ENCODE results near the gene ZNF521.

GRCh38 chr18:25058521-25058920, 293.4 kb downstream of the ZNF521 start:
- TF ChIP-seq CTCF (conservative IDR thresholded peaks at IDR 0.05; ENCODE audit: low read depth in 2 of 2) (no peak), ETS1 (IDR thresholded peaks at IDR 0.05) (no peak), ZNF462 (CRISPR knock-in tag; IDR thresholded peaks at IDR 0.05) (no peak), POLR2AphosphoS5 (IDR thresholded peaks at IDR 0.05; ENCODE audit: low read depth) (no peak), EZH2phosphoT487 (IDR thresholded peaks at IDR 0.05; ENCODE audit: unreplicated experiment) (no peak), EZH2 (IDR thresholded peaks at IDR 0.05; ENCODE audit: low read depth, unreplicated experiment) (no peak), REST (IDR thresholded peaks at IDR 0.05; ENCODE audit: unreplicated experiment) (no peak), JUNB (IDR thresholded peaks at IDR 0.05; ENCODE audit: unreplicated experiment) (no peak), STAT1 (IDR thresholded peaks at IDR 0.05; ENCODE audit: unreplicated experiment) (no peak), ZNF331 (CRISPR knock-in tag; IDR thresholded peaks at IDR 0.05; ENCODE audit: low read depth) (no peak)

Measured in GM23338 (cell line).